Activated CD4-positive, alpha-beta T cell treated with anti-CD3 and anti-CD28 coated beads, Interleukin-2, amount 50 U/mL, for 16 hours (primary cell): ENCODE results near the gene TCF20.

Experiments
- DNase-seq: peaks from one replicate; pipeline ENCODE4 v3.0.0-alpha.2; 2020

TCF20 gene

DNA sequence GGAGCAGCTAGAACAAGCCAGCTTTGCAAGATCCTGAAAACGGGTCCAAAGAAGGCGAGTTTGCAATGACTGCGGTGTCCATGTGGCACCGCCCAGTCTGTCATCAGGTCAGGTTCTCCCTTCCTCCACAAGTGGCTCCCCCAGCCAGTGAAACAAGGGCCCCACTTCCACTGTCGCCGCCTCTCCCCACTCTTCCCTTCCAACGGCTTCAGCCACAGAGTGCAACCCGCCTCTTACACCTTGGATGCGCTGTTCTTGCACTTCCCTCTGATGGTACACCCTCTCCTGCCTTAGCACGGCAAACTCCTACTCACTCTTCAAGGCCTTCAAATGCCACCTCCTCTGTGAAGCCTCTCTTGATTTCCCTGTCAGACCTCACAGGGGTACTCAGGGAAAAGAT is 10.8 kb upstream of the TCF20 start:
- DNase-seq: no peak

- DNase-seq: no peak
These were observed 10.4 kb upstream of the TCF20 start for GRCh38 chr22:42280836-42281235.

GRCh38 chr22:42280140-42280539 is 9.7 kb upstream of the TCF20 start:
- no peak for DNase-seq

GRCh38 chr22:42279425-42280020 is 9.1 kb upstream of the TCF20 start:
- no peak for DNase-seq

- no peak for DNase-seq
These were observed 7.7 kb upstream of the TCF20 start for GRCh38 chr22:42277988-42278776.

DNA sequence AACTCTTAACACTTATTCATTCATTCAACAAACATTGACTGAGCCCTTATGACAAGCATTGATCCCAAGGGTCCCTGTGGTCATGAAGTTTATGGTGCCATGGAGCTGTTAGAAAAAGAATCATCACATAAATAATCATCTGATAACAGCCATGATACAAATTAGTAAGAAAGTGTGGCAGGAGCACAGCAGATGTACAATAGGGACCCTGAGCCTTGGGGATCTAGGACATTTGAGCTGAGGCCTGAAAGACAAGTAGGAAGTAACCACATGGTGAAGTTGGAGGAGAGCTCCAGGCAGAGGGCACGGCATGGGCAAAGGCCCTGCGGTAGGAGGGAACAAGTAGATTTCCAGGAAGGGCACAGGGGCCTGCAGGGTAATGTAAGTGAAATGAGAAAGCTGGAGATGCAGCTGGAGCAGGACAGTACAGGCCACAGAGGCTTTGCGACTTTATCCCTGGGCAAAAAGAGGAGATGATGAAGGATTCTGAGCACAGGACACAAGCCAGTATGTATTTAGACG is 6.8 kb upstream of the TCF20 start:
- no peak for DNase-seq

GRCh38 chr22:42275970-42276369 is 5.5 kb upstream of the TCF20 start:
- DNase-seq: no peak

DNA sequence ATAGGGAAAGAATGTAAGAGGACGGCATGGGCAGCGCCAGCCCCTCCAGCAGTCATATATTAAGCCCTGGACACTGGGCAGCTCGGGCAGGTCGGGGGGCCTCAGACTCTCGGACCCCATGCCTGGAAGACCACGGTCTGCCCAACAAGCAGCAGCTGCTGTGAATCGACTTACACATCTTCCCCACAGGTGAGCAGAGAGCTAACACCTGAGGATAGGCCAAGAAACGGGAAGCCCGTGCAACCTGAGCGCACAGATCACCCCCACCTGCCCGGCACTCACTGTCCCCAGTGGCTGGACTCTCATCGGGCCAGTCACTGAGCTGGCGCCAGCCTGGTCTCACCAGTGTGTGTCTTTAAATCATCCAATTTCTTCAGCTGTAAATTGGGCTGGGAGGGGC is 4.7 kb upstream of the TCF20 start:
- no peak for DNase-seq

- DNase-seq: no peak
These were observed 3.5 kb upstream of the TCF20 start for GRCh38 chr22:42273855-42274451.

- no peak for DNase-seq
These were observed 2.1 kb upstream of the TCF20 start for GRCh38 chr22:42272431-42272999.

DNA sequence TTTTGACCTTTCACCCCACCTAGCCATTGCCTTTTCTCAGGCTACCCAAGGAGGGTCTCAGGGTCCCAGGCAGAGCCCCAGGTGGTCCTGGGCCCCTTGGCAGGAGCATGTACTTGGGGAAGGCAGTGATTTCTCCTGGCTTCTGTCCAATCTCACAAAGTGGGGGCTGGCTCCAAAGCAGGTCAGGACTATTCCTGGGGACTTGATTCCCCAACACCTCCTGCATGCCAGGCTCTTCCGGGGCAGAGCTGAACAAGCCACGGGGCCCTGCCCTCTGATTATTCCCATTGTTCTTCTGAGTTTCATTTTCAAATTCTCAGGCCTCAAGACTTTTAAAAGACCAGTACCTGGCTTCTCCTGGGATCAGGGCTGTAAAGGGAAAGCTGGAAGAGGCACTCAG is 1.5 kb upstream of the TCF20 start:
- no peak for DNase-seq

DNA sequence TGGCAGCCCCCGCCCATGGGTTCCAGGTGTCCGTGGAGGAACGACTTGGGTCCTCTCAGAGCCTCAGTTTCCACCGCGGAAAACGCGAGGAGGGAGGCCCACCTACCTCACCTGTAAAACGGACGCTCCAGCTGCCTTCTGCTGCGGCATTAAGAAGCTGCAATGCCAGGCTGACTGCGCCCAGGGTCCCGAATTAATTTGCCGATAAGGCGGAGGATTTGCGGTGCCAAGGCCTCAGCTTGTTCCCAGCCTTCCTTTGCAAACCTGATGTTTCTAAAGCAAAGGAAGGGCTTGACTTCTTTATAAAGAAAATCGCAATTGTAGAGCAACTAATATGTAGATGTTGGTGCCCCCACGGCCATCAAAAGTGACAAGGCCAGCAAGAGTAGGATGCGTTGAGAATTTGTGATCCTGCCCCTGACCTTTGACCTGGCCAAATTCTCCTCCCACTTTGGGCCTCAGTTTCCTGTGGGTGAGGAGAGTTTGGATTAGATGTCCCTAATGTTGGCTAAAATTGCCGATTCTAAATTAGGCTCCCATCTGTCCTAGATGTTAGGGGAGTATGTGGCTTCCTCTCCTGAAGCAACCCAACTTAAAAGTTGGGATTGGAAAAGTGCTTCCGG is 849 bp upstream of the TCF20 start:
- no peak for DNase-seq

DNA sequence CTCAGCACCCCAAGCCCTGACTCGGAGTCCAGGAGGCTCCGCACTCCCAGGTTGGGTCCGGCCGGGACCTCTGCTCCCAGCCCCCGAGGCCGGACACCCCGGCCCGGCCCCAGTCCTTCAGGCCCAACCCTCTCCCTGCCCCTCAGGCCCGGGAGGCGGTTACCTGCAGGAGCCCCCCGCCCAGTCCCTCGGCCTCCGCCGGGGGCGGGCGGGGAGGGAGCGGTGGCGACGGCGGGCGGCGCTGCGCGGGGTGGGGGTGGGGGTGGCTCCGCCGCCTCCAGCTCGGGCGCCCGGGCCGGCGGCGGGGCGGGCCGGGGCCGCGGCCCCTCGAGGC is 310 bp downstream of the TCF20 start:
- peak; percentile 14 for DNase-seq

GRCh38 chr22:42269432-42270175 is 849 bp downstream of the TCF20 start:
- peak; percentile 74 for DNase-seq

DNA sequence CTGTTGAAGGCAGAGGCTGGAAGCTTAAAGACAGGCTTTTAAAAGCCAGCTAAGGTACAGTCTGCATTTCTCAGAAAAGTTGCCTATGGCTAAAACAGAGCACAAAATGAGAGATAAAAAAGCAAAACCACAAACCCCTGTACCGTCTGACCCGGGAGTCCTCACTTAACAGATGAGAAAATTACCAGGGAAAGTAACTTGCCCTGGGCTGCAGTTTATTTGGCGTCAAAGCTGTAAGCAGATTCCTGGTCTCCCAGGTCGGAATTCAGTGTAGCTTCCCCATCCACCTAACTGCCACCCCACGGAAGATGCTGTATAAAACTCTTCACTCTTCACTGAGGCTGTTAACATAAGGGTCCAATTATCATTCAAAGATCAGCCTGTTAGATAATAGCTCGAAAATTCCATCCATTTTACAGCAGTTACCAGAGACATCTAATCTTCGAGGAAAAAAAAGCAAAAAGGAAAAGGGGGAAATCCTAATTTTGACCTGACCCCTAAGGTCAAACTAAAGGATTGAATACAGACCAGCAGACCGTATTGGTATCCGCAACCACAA is 1.5 kb downstream of the TCF20 start:
- DNase-seq: peak; percentile 19

- no peak for DNase-seq
These were observed 5.1 kb downstream of the TCF20 start for GRCh38 chr22:42265321-42265720.

DNA sequence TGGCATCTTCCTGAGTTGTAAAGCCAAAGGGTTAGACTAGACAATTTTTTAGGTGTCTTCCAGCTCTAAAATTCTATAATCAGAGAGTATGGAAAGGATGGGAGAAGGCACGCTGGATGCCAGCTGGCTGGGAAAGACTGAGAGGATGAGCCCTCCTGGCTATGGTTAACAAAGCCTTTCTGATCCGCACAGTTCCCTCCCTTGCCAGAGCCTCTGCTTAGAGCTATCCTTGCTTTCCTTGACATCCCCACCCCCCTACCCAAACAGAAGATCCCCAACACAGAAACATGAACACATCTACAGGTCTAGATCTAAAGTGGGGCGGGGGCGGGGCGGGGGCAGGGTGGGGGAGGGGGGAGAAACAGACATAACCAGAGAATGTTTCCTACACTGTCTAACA is 6.5 kb downstream of the TCF20 start:
- no peak for DNase-seq

GRCh38 chr22:42262964-42263363 is 7.5 kb downstream of the TCF20 start:
- no peak for DNase-seq

GRCh38 chr22:42261296-42261695 is 9.2 kb downstream of the TCF20 start:
- no peak for DNase-seq

GRCh38 chr22:42258126-42258525 is 12.3 kb downstream of the TCF20 start:
- DNase-seq: no peak

DNA sequence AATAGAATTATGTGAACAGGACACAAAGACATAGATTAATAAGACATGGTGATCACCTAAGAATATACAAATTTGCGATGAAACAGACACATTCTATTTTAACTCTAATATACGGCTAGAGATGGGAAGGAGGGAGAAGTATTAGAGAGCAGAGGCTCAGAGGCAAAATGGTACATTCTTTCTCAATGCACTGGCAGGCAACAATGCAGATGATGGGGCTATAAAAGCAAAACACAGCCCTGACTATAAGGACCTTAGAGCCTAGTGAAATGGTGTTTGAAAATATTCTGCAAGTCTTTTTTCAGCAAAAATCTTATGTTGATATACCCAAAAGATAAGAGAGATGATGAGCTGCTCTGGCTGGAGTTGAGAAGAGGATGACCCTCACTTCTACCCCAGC is 13.1 kb downstream of the TCF20 start:
- no peak for DNase-seq

- no peak for DNase-seq
These were observed 13.5 kb downstream of the TCF20 start for GRCh38 chr22:42256930-42257329.
